ENCODE measurements around the gene CXCL11. TPM values are rescaled to one million over a fixed set of nuclear protein-coding genes. Genes with fewer than 3 reads are reported as not detected.

CXCL11 gene
- polyA plus RNA-seq, 2 of the 4 experiments (the other 2 are of a cell fraction): not detected

DNA sequence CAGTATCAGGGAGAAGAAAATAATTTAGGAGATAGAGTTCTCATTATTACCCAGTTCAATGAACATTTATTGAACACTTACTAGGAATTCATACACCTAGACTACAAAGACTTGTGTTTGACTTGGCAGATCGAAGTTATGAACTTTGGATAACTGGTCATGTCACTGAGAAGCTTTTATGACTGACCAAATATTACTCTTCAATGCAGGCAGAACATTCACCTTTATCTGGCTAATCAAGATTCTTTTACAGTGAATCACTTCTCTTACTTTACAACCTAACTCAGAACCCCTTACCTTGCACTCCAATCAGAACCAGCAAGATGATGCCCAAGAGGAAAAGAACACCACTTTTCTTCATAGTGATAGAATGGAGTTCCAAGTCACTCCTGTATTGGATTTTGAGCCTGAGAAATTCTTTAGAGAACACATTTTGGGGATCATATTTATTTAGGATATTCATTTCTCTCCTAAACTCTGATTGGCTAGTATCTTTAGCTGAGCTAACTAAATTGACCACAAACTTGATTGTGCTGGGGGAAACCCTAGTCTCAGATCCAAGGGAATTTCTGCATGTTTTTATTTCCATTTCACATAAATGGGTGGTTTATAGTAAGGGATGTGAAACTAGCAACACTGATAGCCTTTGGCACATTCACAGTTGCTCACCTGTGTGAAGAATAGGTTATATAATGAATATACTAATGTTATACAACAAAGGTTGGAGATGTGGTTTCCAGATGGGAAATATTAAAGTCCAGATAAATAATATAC, 28.6 kb downstream of the CXCL11 start, which contains the start of gene CXCL9:
Gene CXCL9 (minus strand): TSS at position 421 of the 774 bp plus-strand sequence. CDS start 60 bp downstream, at position 361.
- no peaks in the 10 kb centered on the region for H3K9me3 ChIP-seq
- no peak for ATAC-seq
- WGBS (ENCODE audit: missing lambda C conversion rate): 7% methylated on average over 1 of the region's 1 CpG
- TF ChIP-seq CBX8 (IDR thresholded peaks at IDR 0.05) (0 out of 2 replicates have a peak, but pooled peaks have one; percentile 14), CHD4 (IDR thresholded peaks at IDR 0.05; ENCODE audit: borderline replicate concordance) (no peak)
- H3K4me3 ChIP-seq: no peak within 1 kb of the TSS
- H3K4me2 ChIP-seq: no peak within 1 kb of the TSS
- no peak within 1 kb of the TSS for H3K27ac ChIP-seq
- ChIA-PET POLR2A (no interaction called here), CTCF (no interaction called here)
- DNase-seq (ENCODE audit: low read depth in 1 of 2, low spot score in 1 of 2): no peak
- no peaks in the 10 kb centered on the region for H3K4me1 ChIP-seq
- FAIRE-seq: no peak

DNA sequence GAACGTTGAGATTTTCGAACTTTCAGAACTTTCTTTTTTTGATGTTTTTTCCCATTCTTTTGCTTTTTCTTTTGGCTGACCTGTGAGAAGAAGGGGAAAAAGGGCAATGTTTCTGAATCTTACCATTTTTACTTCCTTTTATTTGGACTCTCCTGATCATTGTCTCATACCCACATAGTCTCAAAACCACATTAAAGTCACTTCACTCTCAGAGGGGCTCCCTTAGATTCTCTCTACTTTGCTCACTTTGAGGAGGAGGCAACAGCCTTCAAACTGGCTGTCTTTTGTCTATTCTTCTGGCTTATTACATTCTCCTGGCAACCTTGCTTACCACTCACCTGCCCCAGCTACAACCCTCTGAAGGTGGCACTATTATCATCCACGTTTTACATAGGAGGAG, 32.2 kb downstream of the CXCL11 start:
- TF ChIP-seq MYC (IDR thresholded peaks at IDR 0.05; ENCODE audit: borderline replicate concordance, low read length): no peak
- TF ChIP-seq SREBF2 (IDR thresholded peaks at IDR 0.05): no peak
- TF ChIP-seq POLR2AphosphoS2 (conservative IDR thresholded peaks at IDR 0.05; ENCODE audit: low read length): no peak
- TF ChIP-seq PHF8 (IDR thresholded peaks at IDR 0.05; ENCODE audit: borderline replicate concordance, low read depth): no peak
- TF ChIP-seq RFX5 (IDR thresholded peaks at IDR 0.05): no peak
- TF ChIP-seq HMGXB4 (CRISPR knock-in tag; IDR thresholded peaks at IDR 0.05; ENCODE audit: borderline replicate concordance): no peak
- ChIA-PET CTCF (no interaction called here), POLR2A (no interaction called here)
- FAIRE-seq (no peak), DNase-seq (ENCODE audit: low read depth in 1 of 2, low spot score in 1 of 2) (no peak), ATAC-seq (no peak)
- no peak overlapping the region for H3K4me2 ChIP-seq
- WGBS (ENCODE audit: missing lambda C conversion rate): 58% methylated on average over 3 of the region's 3 CpGs
- H3K27ac ChIP-seq: no peak overlapping the region
- no peaks in the 10 kb centered on the region for H3K4me1 ChIP-seq
- H3K4me3 ChIP-seq: no peak overlapping the region
- H3K9me3 ChIP-seq: no peaks in the 10 kb centered on the region

DNA sequence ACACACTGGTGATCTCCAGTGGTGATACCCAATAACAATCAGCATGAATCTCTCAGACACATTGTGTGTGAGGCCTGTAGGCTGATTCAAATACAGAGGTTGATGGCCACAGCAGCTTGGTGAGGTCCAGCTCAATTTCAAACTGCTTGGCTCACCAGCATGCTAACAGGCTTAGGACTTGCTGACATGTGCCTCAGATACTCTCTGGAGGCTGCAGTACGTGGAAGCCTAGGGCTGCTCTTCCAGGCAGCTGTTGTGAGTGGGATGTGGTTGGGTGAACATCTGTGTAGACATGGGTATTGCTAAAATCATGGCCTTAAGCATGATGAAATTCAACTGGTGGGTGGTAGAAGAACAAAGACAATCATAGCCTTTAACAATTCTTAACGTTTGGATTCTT, 32.8 kb downstream of the CXCL11 start:
- TF ChIP-seq HMGXB4 (CRISPR knock-in tag; IDR thresholded peaks at IDR 0.05; ENCODE audit: borderline replicate concordance): no peak
- TF ChIP-seq, protein P1, sequence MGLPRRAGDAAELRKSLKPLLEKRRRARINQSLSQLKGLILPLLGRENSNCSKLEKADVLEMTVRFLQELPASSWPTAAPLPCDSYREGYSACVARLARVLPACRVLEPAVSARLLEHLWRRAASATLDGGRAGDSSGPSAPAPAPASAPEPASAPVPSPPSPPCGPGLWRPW (IDR thresholded peaks at IDR 0.05): no peak
- TF ChIP-seq ZFP36 (IDR thresholded peaks at IDR 0.05; ENCODE audit: borderline replicate concordance, partially characterized antibody): no peak
- no peak for TF ChIP-seq TP53 (CRISPR knock-in tag; IDR thresholded peaks at IDR 0.05)
- no peak for TF ChIP-seq HEYL (CRISPR knock-in tag; IDR thresholded peaks at IDR 0.05)
- no peak for TF ChIP-seq MAFK (IDR thresholded peaks at IDR 0.05; ENCODE audit: partially characterized antibody)
- TF ChIP-seq, protein P2, sequence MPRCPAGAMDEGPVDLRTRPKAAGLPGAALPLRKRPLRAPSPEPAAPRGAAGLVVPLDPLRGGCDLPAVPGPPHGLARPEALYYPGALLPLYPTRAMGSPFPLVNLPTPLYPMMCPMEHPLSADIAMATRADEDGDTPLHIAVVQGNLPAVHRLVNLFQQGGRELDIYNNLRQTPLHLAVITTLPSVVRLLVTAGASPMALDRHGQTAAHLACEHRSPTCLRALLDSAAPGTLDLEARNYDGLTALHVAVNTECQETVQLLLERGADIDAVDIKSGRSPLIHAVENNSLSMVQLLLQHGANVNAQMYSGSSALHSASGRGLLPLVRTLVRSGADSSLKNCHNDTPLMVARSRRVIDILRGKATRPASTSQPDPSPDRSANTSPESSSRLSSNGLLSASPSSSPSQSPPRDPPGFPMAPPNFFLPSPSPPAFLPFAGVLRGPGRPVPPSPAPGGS (IDR thresholded peaks at IDR 0.05): no peak
- TF ChIP-seq KDM1A (IDR thresholded peaks at IDR 0.05; ENCODE audit: low read depth): no peak
- TF ChIP-seq RNF2 (IDR thresholded peaks at IDR 0.05; ENCODE audit: borderline replicate concordance, low read depth): no peak
- no peak for TF ChIP-seq ZNF302 (CRISPR knock-in tag; IDR thresholded peaks at IDR 0.05)
- no peak for TF ChIP-seq BHLHE40 (IDR thresholded peaks at IDR 0.05; ENCODE audit: low read depth, low read length)
- TF ChIP-seq SREBF2 (IDR thresholded peaks at IDR 0.05): no peak
- POLR2A ChIA-PET: no interaction called here
- CTCF ChIA-PET: interaction anchor here (1.4 kb wide), 1 partner anchor 10 kb away, joined by 3 read pairs; no protein-coding TSS in a partner anchor

More for the DNA sequence above, 32.8 kb downstream of the CXCL11 start:
- no peak overlapping the region for H3K4me2 ChIP-seq
- H3K4me3 ChIP-seq: no peak overlapping the region
- FAIRE-seq: no peak
- no peaks in the 10 kb centered on the region for H3K4me1 ChIP-seq
- DNase-seq (ENCODE audit: low read depth in 1 of 2, low spot score in 1 of 2): no peak
- H3K9me3 ChIP-seq: no peaks in the 10 kb centered on the region
- no peak for ATAC-seq
- no peak overlapping the region for H3K27ac ChIP-seq
- WGBS (ENCODE audit: missing lambda C conversion rate): 19% methylated on average over 2 of the region's 2 CpGs

Data from A549 (cell line).